ENCODE results near the gene OR9A4.
"Not testable (repeated sequence)": the region's sequence is repeated elsewhere in the genome, so short reads cannot be mapped to it uniquely, and the experiment has no call there.

Gene OR9A4

DNA sequence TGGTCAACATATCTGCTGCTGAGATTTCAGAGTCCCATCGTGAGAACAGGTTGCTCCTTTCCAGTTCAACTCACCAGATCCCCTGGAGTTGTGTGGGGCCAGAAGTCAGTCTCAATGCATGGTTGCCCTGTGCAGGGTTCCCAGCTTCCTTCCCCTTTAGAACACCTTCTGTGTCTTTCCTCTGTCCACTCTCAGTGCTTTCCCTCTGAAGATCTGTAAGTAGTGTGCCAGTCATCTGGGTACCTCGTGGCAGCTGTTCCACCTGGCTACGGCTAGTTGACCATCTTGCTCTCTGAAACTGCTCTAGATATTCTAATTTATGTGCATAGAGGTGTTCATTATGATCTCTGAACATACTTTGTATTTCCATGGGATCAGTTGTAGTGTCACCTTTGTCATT, 38.8 kb upstream of the OR9A4 start:
- TF ChIP-seq, protein P1, sequence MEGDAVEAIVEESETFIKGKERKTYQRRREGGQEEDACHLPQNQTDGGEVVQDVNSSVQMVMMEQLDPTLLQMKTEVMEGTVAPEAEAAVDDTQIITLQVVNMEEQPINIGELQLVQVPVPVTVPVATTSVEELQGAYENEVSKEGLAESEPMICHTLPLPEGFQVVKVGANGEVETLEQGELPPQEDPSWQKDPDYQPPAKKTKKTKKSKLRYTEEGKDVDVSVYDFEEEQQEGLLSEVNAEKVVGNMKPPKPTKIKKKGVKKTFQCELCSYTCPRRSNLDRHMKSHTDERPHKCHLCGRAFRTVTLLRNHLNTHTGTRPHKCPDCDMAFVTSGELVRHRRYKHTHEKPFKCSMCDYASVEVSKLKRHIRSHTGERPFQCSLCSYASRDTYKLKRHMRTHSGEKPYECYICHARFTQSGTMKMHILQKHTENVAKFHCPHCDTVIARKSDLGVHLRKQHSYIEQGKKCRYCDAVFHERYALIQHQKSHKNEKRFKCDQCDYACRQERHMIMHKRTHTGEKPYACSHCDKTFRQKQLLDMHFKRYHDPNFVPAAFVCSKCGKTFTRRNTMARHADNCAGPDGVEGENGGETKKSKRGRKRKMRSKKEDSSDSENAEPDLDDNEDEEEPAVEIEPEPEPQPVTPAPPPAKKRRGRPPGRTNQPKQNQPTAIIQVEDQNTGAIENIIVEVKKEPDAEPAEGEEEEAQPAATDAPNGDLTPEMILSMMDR (IDR thresholded peaks at IDR 0.05; ENCODE audit: unreplicated experiment in 3 of 3) = no peak
- Mint-ChIP-seq H3K27ac (no peak overlapping the region), H3K9me3 (peaks cover 10% of the 10 kb centered on the region), H3K27me3 (ENCODE audit: low read depth) (no peaks in the 10 kb centered on the region), H3K36me3 (ENCODE audit: low read depth) (no peaks in the 10 kb centered on the region), H3K4me1 (no peaks in the 10 kb centered on the region), H3K4me3 (no peak overlapping the region)

DNA sequence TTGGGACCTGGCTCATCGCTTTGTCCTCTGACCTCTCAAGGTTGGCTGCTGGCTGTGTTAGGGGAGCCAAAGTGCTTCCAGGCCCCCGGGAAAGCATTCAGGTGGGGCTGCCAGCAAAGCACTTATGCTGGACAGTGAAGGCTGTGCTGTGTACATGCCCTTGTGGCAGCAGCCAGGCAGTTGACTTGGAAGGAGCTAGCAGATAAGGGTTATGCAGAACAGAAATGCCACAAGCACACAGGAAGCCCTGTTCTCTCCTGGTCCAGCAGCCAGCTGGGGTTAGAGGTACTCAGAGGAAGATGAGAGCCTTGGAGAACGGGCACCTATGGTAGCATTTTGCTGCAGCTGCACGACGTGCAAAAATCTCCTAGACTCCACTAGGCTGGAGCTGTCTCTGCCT, 35.2 kb upstream of the OR9A4 start:
- Mint-ChIP-seq H3K36me3 (ENCODE audit: low read depth) (no peaks in the 10 kb centered on the region), H3K4me3 (no peak overlapping the region), H3K27ac (no peak overlapping the region), H3K9me3 (peaks cover 7% of the 10 kb centered on the region), H3K27me3 (ENCODE audit: low read depth) (peaks cover 2% of the 10 kb centered on the region), H3K4me1 (no peaks in the 10 kb centered on the region)
- TF ChIP-seq, protein P1 (IDR thresholded peaks at IDR 0.05; ENCODE audit: unreplicated experiment in 3 of 3) = no peak

DNA sequence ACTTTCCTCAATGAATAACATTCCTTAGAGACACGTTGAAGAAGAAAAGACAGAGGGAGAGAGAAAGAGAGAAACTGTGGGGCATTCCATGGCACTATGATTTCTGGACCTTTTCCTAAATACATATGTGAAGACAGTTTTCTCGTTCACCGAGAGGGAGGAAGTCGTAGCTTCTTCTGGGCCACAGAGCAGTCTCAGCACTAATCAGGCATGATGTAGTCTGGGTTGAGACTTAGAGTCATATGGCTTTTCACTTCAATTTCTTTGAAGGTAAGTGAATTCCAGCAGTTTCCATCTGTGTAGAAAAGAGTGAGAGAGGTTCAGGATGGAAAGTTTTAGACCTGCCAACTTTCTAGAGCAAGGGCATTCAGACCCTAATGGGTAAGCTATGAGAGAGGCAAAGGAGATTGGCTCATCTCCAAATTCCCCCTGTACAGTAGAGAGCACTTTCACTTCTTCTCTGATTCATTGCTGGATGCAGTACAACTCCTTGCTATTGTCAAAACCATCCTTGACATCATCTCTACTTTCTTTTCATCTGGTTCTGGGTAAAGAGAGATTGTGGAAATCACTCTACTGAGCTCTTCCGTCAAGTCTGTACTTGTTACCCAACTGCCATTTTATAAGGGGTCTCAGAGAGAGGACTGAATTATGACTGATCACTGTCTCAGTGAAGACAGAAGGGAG, 31.5 kb upstream of the OR9A4 start:
- Mint-ChIP-seq H3K27me3 (ENCODE audit: low read depth) (peaks cover 7% of the 10 kb centered on the region), H3K9me3 (peaks cover 7% of the 10 kb centered on the region)

DNA sequence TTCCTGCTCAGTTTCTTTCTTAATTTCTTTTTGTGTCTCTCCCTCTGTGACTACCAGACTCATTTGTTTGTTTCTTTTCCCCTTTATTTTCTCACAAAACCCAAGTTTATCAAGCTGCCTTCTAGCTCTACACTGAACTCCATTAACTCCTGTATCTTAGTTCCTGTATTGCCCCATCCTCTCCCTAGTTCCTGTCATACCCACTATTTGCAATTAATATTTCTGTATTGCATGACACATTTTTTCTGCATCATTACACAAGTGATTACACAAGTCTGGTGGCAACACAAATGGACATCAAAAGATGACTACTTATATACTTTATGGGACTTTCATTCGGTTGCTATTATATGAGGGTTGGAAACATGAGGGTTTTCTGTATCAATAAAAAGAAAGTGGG, 26.9 kb upstream of the OR9A4 start:
- H3K4me1 Mint-ChIP-seq = no peaks in the 10 kb centered on the region

More for the DNA sequence above, 31.5 kb upstream of the OR9A4 start:
- Mint-ChIP-seq H3K4me1 (no peaks in the 10 kb centered on the region), H3K27ac (no peak overlapping the region), H3K36me3 (ENCODE audit: low read depth) (no peaks in the 10 kb centered on the region), H3K4me3 (no peak overlapping the region)
- TF ChIP-seq, protein P1 (IDR thresholded peaks at IDR 0.05; ENCODE audit: unreplicated experiment in 3 of 3) = no peak

DNA sequence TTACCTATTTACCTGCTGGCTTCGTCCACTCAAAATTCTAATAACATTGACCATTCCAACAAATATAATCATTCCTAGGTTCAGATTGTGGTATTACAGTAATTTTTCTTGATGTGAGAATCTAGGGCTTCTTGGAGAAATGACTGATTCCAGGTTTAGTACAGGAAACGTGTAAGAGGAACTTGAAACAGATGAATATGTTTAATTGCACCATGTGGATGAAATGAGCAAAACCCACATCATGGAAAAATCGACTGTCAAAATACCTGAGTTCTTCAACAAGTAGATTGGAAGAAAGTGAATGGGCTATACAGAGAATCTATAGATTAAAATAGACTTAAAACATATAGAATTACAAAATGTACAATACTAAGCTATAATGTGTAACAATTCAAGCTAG, 24.9 kb upstream of the OR9A4 start:
- no peaks in the 10 kb centered on the region for H3K36me3 Mint-ChIP-seq (ENCODE audit: low read depth)
- no peaks in the 10 kb centered on the region for H3K9me3 Mint-ChIP-seq
- no peaks in the 10 kb centered on the region for H3K4me1 Mint-ChIP-seq
- TF ChIP-seq, protein P1 (IDR thresholded peaks at IDR 0.05; ENCODE audit: unreplicated experiment in 3 of 3) = no peak
- H3K27ac Mint-ChIP-seq = no peak overlapping the region
- no peak overlapping the region for H3K4me3 Mint-ChIP-seq
- H3K27me3 Mint-ChIP-seq (ENCODE audit: low read depth) = peaks cover 3% of the 10 kb centered on the region

More for the DNA sequence above, 26.9 kb upstream of the OR9A4 start:
- Mint-ChIP-seq H3K27me3 (ENCODE audit: low read depth) (peaks cover 7% of the 10 kb centered on the region), H3K27ac (no peak overlapping the region), H3K4me3 (no peak overlapping the region), H3K9me3 (no peaks in the 10 kb centered on the region), H3K36me3 (ENCODE audit: low read depth) (no peaks in the 10 kb centered on the region)
- TF ChIP-seq, protein P1 (IDR thresholded peaks at IDR 0.05; ENCODE audit: unreplicated experiment in 3 of 3) = no peak

DNA sequence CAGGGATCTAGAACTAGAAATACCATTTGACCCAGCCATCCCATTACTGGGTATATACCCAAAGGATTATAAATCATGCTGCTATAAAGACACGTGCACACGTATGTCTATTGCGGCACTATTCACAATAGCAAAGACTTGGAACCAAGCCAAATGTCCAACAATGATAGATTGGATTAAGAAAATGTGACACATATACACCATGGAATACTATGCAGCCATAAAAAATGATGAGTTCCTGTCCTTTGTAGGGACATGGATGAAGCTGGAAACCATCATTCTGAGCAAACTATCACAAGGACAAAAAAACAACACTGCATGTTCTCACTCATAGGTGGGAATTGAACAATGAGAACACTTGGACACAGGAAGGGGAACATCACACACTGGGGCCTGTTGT, 16.8 kb upstream of the OR9A4 start:
- not testable (repeated sequence) for H3K4me1 Mint-ChIP-seq; H3K4me3 Mint-ChIP-seq; H3K27me3 Mint-ChIP-seq (ENCODE audit: low read depth); H3K36me3 Mint-ChIP-seq (ENCODE audit: low read depth); H3K9me3 Mint-ChIP-seq; H3K27ac Mint-ChIP-seq

Measured in nephron (organoid).